GM18907 (cell line): Measurements from ENCODE around the gene RSRP1.
A peak's percentile ranks its signal among the peaks of the same experiment; 100 is the strongest.
"Not testable (repeated sequence)": the region's sequence is repeated elsewhere in the genome, so short reads cannot be mapped to it uniquely, and the experiment has no call there.

Source experiments
- ATAC-seq: cut with Tn5 transposase; IDR thresholded peaks from one replicate; pipeline ENCODE4 v1.9.1; 2021; ENCODE audit warnings: mild to moderate bottlenecking, moderate library complexity; ENCODE audit not compliant: unreplicated experiment

Gene RSRP1

GRCh38 chr1:25247024-25247828 lies at the start of gene RSRP1:
TSS of gene RSRP1 (minus strand) at chr1:25247454. CDS start at chr1:25246963, 491 bp downstream.
- peak; percentile 84 for ATAC-seq

GRCh38 chr1:25296501-25296900 lies 49.2 kb upstream of the RSRP1 start:
- ATAC-seq = not testable (repeated sequence)

GRCh38 chr1:25294889-25295826 lies 47.9 kb upstream of the RSRP1 start:
- ATAC-seq = not testable (repeated sequence)

GRCh38 chr1:25293426-25293825 lies 46.2 kb upstream of the RSRP1 start:
- not testable (repeated sequence) for ATAC-seq

GRCh38 chr1:25290043-25290442 lies 42.8 kb upstream of the RSRP1 start:
- ATAC-seq = not testable (repeated sequence)

- ATAC-seq = not testable (repeated sequence)
These were observed 41.4 kb upstream of the RSRP1 start for GRCh38 chr1:25288573-25289101.

GRCh38 chr1:25287164-25287563 lies 39.9 kb upstream of the RSRP1 start:
- ATAC-seq = not testable (repeated sequence)

- ATAC-seq = not testable (repeated sequence)
These were observed 38.6 kb upstream of the RSRP1 start for GRCh38 chr1:25285862-25286261.

GRCh38 chr1:25279693-25280111 lies 32.4 kb upstream of the RSRP1 start:
- ATAC-seq = not testable (repeated sequence)

GRCh38 chr1:25278790-25279189 lies 31.5 kb upstream of the RSRP1 start:
- not testable (repeated sequence) for ATAC-seq

GRCh38 chr1:25278358-25278757 lies 31.1 kb upstream of the RSRP1 start:
- not testable (repeated sequence) for ATAC-seq

GRCh38 chr1:25277295-25277694 lies 30.0 kb upstream of the RSRP1 start:
- not testable (repeated sequence) for ATAC-seq

GRCh38 chr1:25275648-25276047 lies 28.4 kb upstream of the RSRP1 start:
- not testable (repeated sequence) for ATAC-seq

GRCh38 chr1:25272238-25272637 lies 25.0 kb upstream of the RSRP1 start, which contains the start of gene RHD:
TSS of gene RHD (plus strand) at chr1:25272509. CDS start at chr1:25272548, 39 bp downstream.
- ATAC-seq = not testable (repeated sequence)

- ATAC-seq = not testable (repeated sequence)
These were observed 21.0 kb upstream of the RSRP1 start for GRCh38 chr1:25268143-25268760.

- ATAC-seq = peak; percentile 76
These were observed 20.3 kb upstream of the RSRP1 start for GRCh38 chr1:25267288-25268142.

- peak; percentile 36 for ATAC-seq
These were observed 19.5 kb upstream of the RSRP1 start for GRCh38 chr1:25266554-25267287.

GRCh38 chr1:25260336-25260735 lies 13.1 kb upstream of the RSRP1 start:
- ATAC-seq = not testable (repeated sequence)

- ATAC-seq = not testable (repeated sequence)
These were observed 12.6 kb upstream of the RSRP1 start for GRCh38 chr1:25259813-25260212.
